Left renal pelvis (tissue), 4 donors: Measurements from ENCODE around the gene MCUR1. TPM values are rescaled to one million over a fixed set of nuclear protein-coding genes. Genes with fewer than 3 reads are reported as not detected.

Experiments
- DNase-seq, 4 donors: peaks; one replicate each; pipeline ENCODE4 v3.0.0-alpha.2; 2013; ENCODE audit warnings: low read depth in 4 of 4, low spot score in 3 of 4
- polyA plus RNA-seq, 4 donors: library from polyadenylated mRNA; unstranded; fragments of 120-200 nt; gene quantifications; one replicate each; pipeline ENCODE4 v1.2.1, GENCODE V29; 2013; ENCODE audit not compliant: insufficient read length in 4 of 4

The MCUR1 gene
- polyA plus RNA-seq, 4 donors, result 25.1 to 61.4 (median 52.3) TPM

DNA sequence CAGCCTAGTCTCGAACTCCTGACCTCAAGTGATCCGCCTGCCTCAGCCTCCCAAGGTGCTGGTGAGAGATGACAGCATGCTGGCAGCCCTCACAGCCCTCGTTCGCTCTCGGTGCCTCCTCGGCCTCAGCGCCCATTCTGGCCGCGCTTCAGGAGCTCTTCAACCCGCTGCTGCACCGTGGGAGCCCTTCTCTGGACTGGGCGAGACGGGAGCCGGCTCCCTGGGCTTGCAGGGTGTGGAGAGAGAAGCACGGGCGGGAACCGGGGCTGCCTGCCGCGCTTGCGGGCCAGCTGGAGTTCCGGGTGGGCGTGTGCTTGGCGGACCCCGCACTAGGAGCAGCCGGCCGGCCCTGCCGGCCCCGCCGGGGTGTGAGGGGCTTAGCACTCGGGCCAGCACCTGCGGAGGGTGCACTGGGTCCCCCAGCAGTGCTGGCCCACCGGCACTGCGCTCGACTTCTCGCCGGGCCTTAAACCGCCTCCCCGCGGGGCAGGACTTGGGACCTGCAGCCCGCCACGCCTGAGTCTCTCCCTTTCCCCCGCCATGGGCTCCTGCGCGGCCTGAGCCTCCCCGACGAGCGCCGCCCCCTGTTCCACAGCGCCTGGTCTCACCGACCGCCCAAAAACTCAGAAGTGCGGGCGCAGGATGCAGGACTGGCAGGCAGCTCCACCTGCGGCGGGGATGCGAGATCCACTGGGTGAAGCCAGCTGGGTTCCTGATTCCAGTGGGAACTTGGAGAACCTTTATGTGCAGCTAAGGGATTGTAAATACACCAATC is 71.2 kb downstream of the MCUR1 start:
- no peak for DNase-seq

DNA sequence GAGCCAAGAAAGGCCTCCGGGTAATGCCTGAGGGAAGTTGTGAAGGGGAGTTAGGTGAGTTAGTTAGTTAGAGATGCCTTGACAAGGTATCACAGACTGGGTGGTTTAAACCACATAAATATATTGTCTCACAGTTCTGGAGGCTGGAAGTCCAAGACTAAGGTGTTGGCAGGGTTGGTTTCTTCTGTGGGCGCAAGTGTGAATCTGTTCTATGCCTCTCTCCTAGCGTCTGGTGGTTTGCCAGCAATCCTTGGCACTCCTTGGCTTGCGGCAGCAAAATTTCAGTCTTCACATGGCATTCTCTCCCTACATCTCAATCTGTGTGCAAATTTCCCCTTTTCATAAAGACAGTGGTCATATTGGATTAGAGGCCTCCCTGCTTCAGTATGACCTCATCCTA is 73.0 kb downstream of the MCUR1 start:
- no peak for DNase-seq

Other genes starting within 250 kb of the MCUR1 start
- gene SIRT5, start 240.0 kb downstream of the MCUR1 start, polyA plus RNA-seq, result 10 to 100 TPM; 10.9 to 25.7 (median 21.7) TPM
- gene NOL7, start 199.2 kb downstream of the MCUR1 start, polyA plus RNA-seq, result 10 to 100 TPM; 60.8 to 95.8 (median 88.7) TPM
- gene RANBP9, start 102.7 kb downstream of the MCUR1 start, polyA plus RNA-seq, result 10 to 100 TPM; 41.9 to 50.4 (median 47.3) TPM
- 1 to 10 TPM in 3 of 4 donors, under 1 TPM in 1; 0.98 to 3.3 (median 2.8) TPM for gene RNF182, start 110.4 kb upstream of the MCUR1 start, polyA plus RNA-seq